CD1c-positive myeloid dendritic cell (primary cell): Measurements from ENCODE around the gene TKT.

Experiments
- DNase-seq: peaks from one replicate; pipeline ENCODE4 v3.0.0-alpha.2; 2016; ENCODE audit errors: extremely low spot score

Gene TKT

GRCh38 chr3:53224536-53224935, 31.3 kb downstream of the TKT start:
- no peak for DNase-seq

- no peak for DNase-seq
These were observed 31.8 kb downstream of the TKT start for GRCh38 chr3:53224026-53224425.

- DNase-seq = no peak
These were observed 32.3 kb downstream of the TKT start for GRCh38 chr3:53223541-53223966.

- no peak for DNase-seq
These were observed 32.8 kb downstream of the TKT start for GRCh38 chr3:53223025-53223424.

GRCh38 chr3:53222183-53222901, 33.5 kb downstream of the TKT start:
- DNase-seq = no peak

- no peak for DNase-seq
These were observed 34.0 kb downstream of the TKT start for GRCh38 chr3:53221827-53222182.

GRCh38 chr3:53221345-53221744, 34.5 kb downstream of the TKT start:
- DNase-seq = no peak

GRCh38 chr3:53219895-53220483, 35.8 kb downstream of the TKT start:
- DNase-seq = peak; percentile 87

GRCh38 chr3:53218131-53218530, 37.7 kb downstream of the TKT start:
- peak; percentile 83 for DNase-seq

- no peak for DNase-seq
These were observed 38.6 kb downstream of the TKT start for GRCh38 chr3:53217175-53217574.

- DNase-seq = no peak
These were observed 39.1 kb downstream of the TKT start for GRCh38 chr3:53216723-53217122.

GRCh38 chr3:53215816-53216215, 40.0 kb downstream of the TKT start:
- DNase-seq = no peak

- DNase-seq = no peak
These were observed 42.5 kb downstream of the TKT start for GRCh38 chr3:53213276-53213675.

GRCh38 chr3:53211706-53212702, 43.8 kb downstream of the TKT start:
- DNase-seq = peak; percentile 70

GRCh38 chr3:53202331-53203015, 53.3 kb downstream of the TKT start:
- no peak for DNase-seq

- no peak for DNase-seq
These were observed 55.0 kb downstream of the TKT start for GRCh38 chr3:53200501-53201498.

GRCh38 chr3:53199834-53200233, 56.0 kb downstream of the TKT start:
- DNase-seq = no peak

GRCh38 chr3:53198996-53199395, 56.8 kb downstream of the TKT start:
- DNase-seq = no peak

GRCh38 chr3:53198256-53198977, 57.4 kb downstream of the TKT start:
- no peak for DNase-seq
